ENCODE measurements around the gene FETUB. TPM values are rescaled to one million over a fixed set of nuclear protein-coding genes. Genes with fewer than 3 reads are reported as not detected.

Gene FETUB
- total RNA-seq, 2 experiments from 2014 or later, result not detected

GRCh38 chr3:186648851-186649250 lies 8.7 kb downstream of the FETUB start:
- H3K4me1 Mint-ChIP-seq, result peaks cover 11% of the 10 kb centered on the region
- H3K9me3 Mint-ChIP-seq (ENCODE audit: low read depth), result no peaks in the 10 kb centered on the region
- no peak overlapping the region for H3K4me3 Mint-ChIP-seq
- H3K27me3 Mint-ChIP-seq, result peaks cover 34% of the 10 kb centered on the region
- ATAC-seq (no peak), DNase-seq (no peak)
- CTCF ChIA-PET, result no interaction called here
- no peaks in the 10 kb centered on the region for H3K36me3 Mint-ChIP-seq
- H3K27ac Mint-ChIP-seq, result no peak overlapping the region

GRCh38 chr3:186651678-186652215 lies 11.5 kb downstream of the FETUB start:
- CTCF ChIA-PET, result no interaction called here
- H3K36me3 Mint-ChIP-seq, result no peaks in the 10 kb centered on the region
- ATAC-seq, result no peak

GRCh38 chr3:186653080-186653707 lies 13.0 kb downstream of the FETUB start:
- DNase-seq, result no peak
- CTCF ChIA-PET, result no interaction called here
- Mint-ChIP-seq H3K4me3 (no peak overlapping the region), H3K36me3 (no peaks in the 10 kb centered on the region), H3K27ac (no peak overlapping the region), H3K27me3 (peaks cover 38% of the 10 kb centered on the region), H3K4me1 (peaks cover 3% of the 10 kb centered on the region), H3K9me3 (ENCODE audit: low read depth) (no peaks in the 10 kb centered on the region)
- ATAC-seq, result no peak

More at GRCh38 chr3:186651678-186652215, 11.5 kb downstream of the FETUB start:
- no peak overlapping the region for H3K27ac Mint-ChIP-seq
- H3K27me3 Mint-ChIP-seq, result peaks cover 33% of the 10 kb centered on the region
- no peak overlapping the region for H3K4me3 Mint-ChIP-seq
- no peaks in the 10 kb centered on the region for H3K9me3 Mint-ChIP-seq (ENCODE audit: low read depth)
- no peak for DNase-seq
- peaks cover 5% of the 10 kb centered on the region for H3K4me1 Mint-ChIP-seq

- H3K9me3 Mint-ChIP-seq (ENCODE audit: low read depth), result no peaks in the 10 kb centered on the region
- CTCF ChIA-PET, result no interaction called here
- H3K36me3 Mint-ChIP-seq, result no peaks in the 10 kb centered on the region
- no peak for ATAC-seq
- H3K4me3 Mint-ChIP-seq, result no peak overlapping the region
- H3K27ac Mint-ChIP-seq, result no peak overlapping the region
- DNase-seq, result no peak
- H3K27me3 Mint-ChIP-seq, result peaks cover 39% of the 10 kb centered on the region
- peaks cover 3% of the 10 kb centered on the region for H3K4me1 Mint-ChIP-seq
Measured at GRCh38 chr3:186653984-186654383, 13.8 kb downstream of the FETUB start.

- Mint-ChIP-seq H3K27me3 (peaks cover 12% of the 10 kb centered on the region), H3K27ac (no peak overlapping the region), H3K4me3 (no peak overlapping the region), H3K36me3 (no peaks in the 10 kb centered on the region), H3K4me1 (peaks cover 3% of the 10 kb centered on the region), H3K9me3 (ENCODE audit: low read depth) (no peaks in the 10 kb centered on the region)
- CTCF ChIA-PET, result no interaction called here
- ATAC-seq (no peak), DNase-seq (no peak)
Measured at GRCh38 chr3:186663361-186664118, 23.3 kb downstream of the FETUB start.

GRCh38 chr3:186664119-186664495 lies 23.9 kb downstream of the FETUB start:
- H3K4me1 Mint-ChIP-seq, result peaks cover 4% of the 10 kb centered on the region
- CTCF ChIA-PET, result no interaction called here
- H3K4me3 Mint-ChIP-seq, result no peak overlapping the region
- H3K9me3 Mint-ChIP-seq (ENCODE audit: low read depth), result no peaks in the 10 kb centered on the region
- ATAC-seq (no peak), DNase-seq (no peak)
- peaks cover 9% of the 10 kb centered on the region for H3K27me3 Mint-ChIP-seq
- no peaks in the 10 kb centered on the region for H3K36me3 Mint-ChIP-seq
- H3K27ac Mint-ChIP-seq, result no peak overlapping the region

- Mint-ChIP-seq H3K27me3 (peaks cover 9% of the 10 kb centered on the region), H3K4me1 (peaks cover 8% of the 10 kb centered on the region), H3K9me3 (ENCODE audit: low read depth) (no peaks in the 10 kb centered on the region), H3K36me3 (no peaks in the 10 kb centered on the region), H3K4me3 (no peak overlapping the region), H3K27ac (no peak overlapping the region)
- CTCF ChIA-PET, result no interaction called here
- no peak for ATAC-seq
- no peak for DNase-seq
Measured at GRCh38 chr3:186664506-186664905, 24.3 kb downstream of the FETUB start.

GRCh38 chr3:186665625-186666188 lies 25.5 kb downstream of the FETUB start, which contains the start of gene HRG:
Gene HRG (plus strand): TSS chr3:186666014. CDS start chr3:186666032, 18 bp downstream.
- ATAC-seq (no peak), DNase-seq (no peak)
- Mint-ChIP-seq H3K4me1 (peaks cover 16% of the 10 kb centered on the region), H3K27ac (no peak within 1 kb of the TSS), H3K36me3 (no peaks in the 10 kb centered on the region), H3K9me3 (ENCODE audit: low read depth) (no peaks in the 10 kb centered on the region), H3K27me3 (peaks cover 9% of the 10 kb centered on the region), H3K4me3 (no peak within 1 kb of the TSS)
- CTCF ChIA-PET, result interaction anchor here (1.1 kb wide), 1 partner anchor 49 kb away, joined by 3 read pairs; no protein-coding TSS in a partner anchor

GRCh38 chr3:186668426-186668825 lies 28.2 kb downstream of the FETUB start:
- Mint-ChIP-seq H3K27me3 (peaks cover 24% of the 10 kb centered on the region), H3K9me3 (ENCODE audit: low read depth) (no peaks in the 10 kb centered on the region), H3K4me1 (peaks cover 17% of the 10 kb centered on the region), H3K36me3 (peaks cover 2% of the 10 kb centered on the region), H3K27ac (no peak overlapping the region), H3K4me3 (no peak overlapping the region)
- CTCF ChIA-PET, result interaction anchor here (0.7 to 0.8 kb wide), 2 partner anchors 52 to 59 kb away, joined by 3 read pairs; no protein-coding TSS in a partner anchor
- ATAC-seq (no peak), DNase-seq (no peak)

- Mint-ChIP-seq H3K4me1 (peaks cover 17% of the 10 kb centered on the region), H3K27me3 (peaks cover 32% of the 10 kb centered on the region), H3K4me3 (no peak overlapping the region), H3K36me3 (peaks cover 2% of the 10 kb centered on the region), H3K9me3 (ENCODE audit: low read depth) (no peaks in the 10 kb centered on the region), H3K27ac (peak overlapping the region; percentile 38)
- CTCF ChIA-PET, result no interaction called here
- peak; percentile 49 for ATAC-seq
- no peak for DNase-seq
Measured at GRCh38 chr3:186669378-186670084, 29.3 kb downstream of the FETUB start.

- Mint-ChIP-seq H3K9me3 (ENCODE audit: low read depth) (no peaks in the 10 kb centered on the region), H3K4me3 (no peak overlapping the region), H3K4me1 (peaks cover 17% of the 10 kb centered on the region), H3K36me3 (peaks cover 2% of the 10 kb centered on the region), H3K27ac (no peak overlapping the region), H3K27me3 (peaks cover 36% of the 10 kb centered on the region)
- DNase-seq (no peak), ATAC-seq (no peak)
- CTCF ChIA-PET, result no interaction called here
Measured at GRCh38 chr3:186670155-186670554, 30.0 kb downstream of the FETUB start.

GRCh38 chr3:186671051-186671450 lies 30.9 kb downstream of the FETUB start:
- CTCF ChIA-PET, result no interaction called here
- Mint-ChIP-seq H3K36me3 (peaks cover 2% of the 10 kb centered on the region), H3K4me3 (no peak overlapping the region), H3K9me3 (ENCODE audit: low read depth) (no peaks in the 10 kb centered on the region), H3K4me1 (peaks cover 17% of the 10 kb centered on the region), H3K27me3 (peaks cover 36% of the 10 kb centered on the region), H3K27ac (no peak overlapping the region)
- DNase-seq, result no peak
- no peak for ATAC-seq

GRCh38 chr3:186678604-186679003 lies 38.4 kb downstream of the FETUB start:
- H3K27ac Mint-ChIP-seq, result no peak overlapping the region

More at GRCh38 chr3:186678604-186679003, 38.4 kb downstream of the FETUB start:
- Mint-ChIP-seq H3K4me1 (no peaks in the 10 kb centered on the region), H3K36me3 (no peaks in the 10 kb centered on the region), H3K9me3 (ENCODE audit: low read depth) (peaks cover 2% of the 10 kb centered on the region), H3K27me3 (peaks cover 47% of the 10 kb centered on the region), H3K4me3 (no peak overlapping the region)
- CTCF ChIA-PET, result no interaction called here
- DNase-seq (no peak), ATAC-seq (no peak)
